22Rv1 (cell line): ENCODE data around the gene SFI1.

Source experiments
- H3K27ac ChIP-seq: fragments of 450-650 bp; 2 replicates; pipeline ENCODE4 v1.5.1; 2017
- ZFX ChIP-seq: fragments of 450-650 bp; IDR thresholded peaks from 2 replicates; pipeline ENCODE4 v1.6.1; 2017; ENCODE audit warnings: antibody characterized with exemption, borderline replicate concordance
- TF ChIP-seq, protein P1 (sequence below): fragments of 450-650 bp; IDR thresholded peaks from 2 replicates; pipeline ENCODE4 v1.5.1; 2017; ENCODE audit warnings: mild to moderate bottlenecking

Gene SFI1

DNA sequence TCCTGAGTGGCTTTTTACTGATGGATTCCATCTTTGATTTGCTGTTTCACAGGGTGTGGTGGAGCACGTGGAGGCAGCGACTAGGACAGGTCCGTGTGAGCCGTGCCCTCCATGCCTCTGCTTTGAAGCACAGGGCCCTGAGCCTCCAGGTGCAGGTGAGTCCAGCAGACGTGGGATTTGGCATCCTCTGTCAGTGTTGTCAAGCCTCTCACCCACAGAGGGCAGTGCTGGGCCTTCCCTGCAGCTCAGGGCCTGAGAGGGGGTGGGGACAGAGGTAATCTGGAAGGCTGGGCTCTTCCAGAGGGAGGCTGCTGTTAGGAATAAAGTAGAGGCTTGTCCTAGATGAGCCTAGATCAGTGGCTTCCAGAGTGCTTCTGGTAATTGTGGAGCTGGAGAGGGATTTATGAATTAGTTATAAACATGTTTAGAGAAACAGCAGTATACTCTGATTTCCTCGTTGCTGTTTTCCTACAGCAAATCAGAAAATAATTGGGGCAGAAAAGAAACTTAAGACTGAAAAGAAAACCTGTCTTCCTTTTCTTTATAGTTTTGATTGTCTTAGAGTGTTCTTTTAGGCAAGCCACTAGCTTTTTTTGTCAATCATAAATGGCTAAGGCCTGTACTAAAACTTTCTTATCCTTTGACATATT, 65.0 kb downstream of the SFI1 start:
- TF ChIP-seq ZFX, result no peak
- TF ChIP-seq, protein P1, sequence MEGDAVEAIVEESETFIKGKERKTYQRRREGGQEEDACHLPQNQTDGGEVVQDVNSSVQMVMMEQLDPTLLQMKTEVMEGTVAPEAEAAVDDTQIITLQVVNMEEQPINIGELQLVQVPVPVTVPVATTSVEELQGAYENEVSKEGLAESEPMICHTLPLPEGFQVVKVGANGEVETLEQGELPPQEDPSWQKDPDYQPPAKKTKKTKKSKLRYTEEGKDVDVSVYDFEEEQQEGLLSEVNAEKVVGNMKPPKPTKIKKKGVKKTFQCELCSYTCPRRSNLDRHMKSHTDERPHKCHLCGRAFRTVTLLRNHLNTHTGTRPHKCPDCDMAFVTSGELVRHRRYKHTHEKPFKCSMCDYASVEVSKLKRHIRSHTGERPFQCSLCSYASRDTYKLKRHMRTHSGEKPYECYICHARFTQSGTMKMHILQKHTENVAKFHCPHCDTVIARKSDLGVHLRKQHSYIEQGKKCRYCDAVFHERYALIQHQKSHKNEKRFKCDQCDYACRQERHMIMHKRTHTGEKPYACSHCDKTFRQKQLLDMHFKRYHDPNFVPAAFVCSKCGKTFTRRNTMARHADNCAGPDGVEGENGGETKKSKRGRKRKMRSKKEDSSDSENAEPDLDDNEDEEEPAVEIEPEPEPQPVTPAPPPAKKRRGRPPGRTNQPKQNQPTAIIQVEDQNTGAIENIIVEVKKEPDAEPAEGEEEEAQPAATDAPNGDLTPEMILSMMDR, result peak; percentile 94
- peak overlapping the region; percentile 32 for H3K27ac ChIP-seq

DNA sequence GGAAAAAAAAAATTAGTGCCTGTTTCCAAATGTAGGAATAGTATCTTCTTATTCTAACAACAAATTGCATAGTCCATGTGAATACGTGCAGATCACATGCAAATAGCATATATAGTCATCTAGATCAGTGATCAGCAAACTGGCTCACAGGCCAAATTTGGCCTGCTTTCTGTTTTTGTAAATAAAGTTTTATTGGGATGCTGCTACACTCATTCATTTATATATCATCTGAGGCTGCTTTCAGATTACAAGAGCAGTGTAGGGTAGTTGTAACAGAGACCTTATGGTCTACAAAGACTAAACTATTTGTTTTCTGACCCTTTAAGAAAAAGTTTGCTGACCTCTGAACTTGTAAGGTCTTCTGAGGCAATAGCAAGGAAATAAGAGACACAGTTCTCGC, 65.6 kb downstream of the SFI1 start:
- H3K27ac ChIP-seq, result 0 out of 2 replicates have a peak overlapping the region, but pooled peaks have one; percentile 32

DNA sequence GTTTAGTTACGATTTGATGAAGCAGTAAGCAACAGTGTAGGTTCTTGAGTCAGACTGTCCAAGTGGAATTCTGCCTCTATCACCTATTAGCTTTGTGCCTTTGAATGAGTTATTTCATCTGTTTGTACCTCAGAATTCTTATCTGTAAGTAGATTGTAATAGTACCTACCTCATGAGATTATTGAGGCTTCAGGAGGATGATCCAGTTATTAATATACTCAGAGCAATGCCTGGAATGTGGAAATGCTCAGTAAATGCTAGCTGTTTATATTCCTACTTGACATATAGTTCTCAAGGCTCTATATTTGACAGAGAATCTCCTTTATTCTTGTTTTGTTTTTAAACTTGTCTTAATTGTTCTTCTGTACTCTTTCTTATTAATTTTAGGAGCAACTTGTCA, 70.1 kb downstream of the SFI1 start:
- TF ChIP-seq ZFX, result no peak
- TF ChIP-seq, protein P1, result no peak
- H3K27ac ChIP-seq, result no peak overlapping the region

More for the DNA sequence above, 65.6 kb downstream of the SFI1 start:
- TF ChIP-seq, protein P1, result no peak
- no peak for TF ChIP-seq ZFX

DNA sequence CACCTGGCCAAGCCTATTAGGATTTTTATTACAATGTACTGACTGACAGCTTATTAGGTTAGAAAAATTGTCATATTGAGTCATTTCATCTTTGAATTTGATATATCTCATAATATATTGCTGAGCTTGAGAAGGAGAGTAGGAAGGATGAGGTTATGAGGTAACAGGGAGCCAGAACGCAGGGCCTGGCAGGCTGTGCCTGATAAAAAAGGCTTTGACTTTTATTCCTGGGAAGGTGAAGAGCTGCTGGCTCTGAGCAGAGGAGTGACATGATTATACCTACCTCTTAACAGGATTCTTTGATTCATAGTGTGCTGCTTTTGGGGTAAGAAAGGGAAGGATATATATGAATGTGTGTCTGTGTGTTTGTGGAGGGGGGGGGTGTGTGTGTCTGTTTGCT, 70.9 kb downstream of the SFI1 start:
- no peak overlapping the region for H3K27ac ChIP-seq
- TF ChIP-seq, protein P1, result no peak
- no peak for TF ChIP-seq ZFX

DNA sequence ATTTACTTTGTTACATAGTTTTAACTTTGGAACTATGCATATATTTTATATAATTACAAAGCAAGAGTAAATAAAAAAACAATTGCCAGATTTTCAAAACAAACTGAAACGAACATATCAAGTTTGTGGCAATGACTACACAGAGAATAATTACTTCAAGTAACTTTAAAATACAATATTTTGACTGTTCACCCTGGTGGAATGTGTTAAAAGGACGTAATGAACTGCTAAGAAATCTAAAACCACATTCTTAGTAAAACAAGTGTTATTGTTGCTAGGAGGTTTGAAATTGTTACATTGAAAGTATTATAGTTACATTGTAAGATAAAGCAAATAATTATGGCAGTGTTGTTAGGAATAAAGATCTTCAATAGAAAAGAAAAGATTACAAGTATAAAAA, 71.4 kb downstream of the SFI1 start:
- TF ChIP-seq ZFX, result no peak

DNA sequence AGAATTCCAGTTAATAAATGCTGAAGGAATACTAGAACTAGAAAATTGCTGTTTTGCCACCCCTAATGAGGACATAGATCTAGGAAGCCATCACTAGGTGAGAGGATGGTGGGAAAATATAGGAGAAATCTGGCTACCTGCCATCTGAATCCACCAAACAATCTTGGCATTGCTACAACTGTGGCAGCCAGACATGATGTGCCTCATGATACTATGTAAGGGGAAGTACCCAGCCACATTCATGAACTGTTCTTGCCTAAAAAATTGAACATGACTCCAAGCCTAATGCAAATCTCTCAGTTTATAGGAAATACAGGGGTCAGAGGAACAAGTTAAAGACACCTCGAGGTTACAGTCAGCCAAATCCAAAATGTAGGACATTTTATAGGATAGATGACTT, 72.8 kb downstream of the SFI1 start:
- no peak for TF ChIP-seq ZFX
- TF ChIP-seq, protein P1, result no peak
- H3K27ac ChIP-seq, result no peak overlapping the region

More for the DNA sequence above, 71.4 kb downstream of the SFI1 start:
- H3K27ac ChIP-seq, result no peak overlapping the region

DNA sequence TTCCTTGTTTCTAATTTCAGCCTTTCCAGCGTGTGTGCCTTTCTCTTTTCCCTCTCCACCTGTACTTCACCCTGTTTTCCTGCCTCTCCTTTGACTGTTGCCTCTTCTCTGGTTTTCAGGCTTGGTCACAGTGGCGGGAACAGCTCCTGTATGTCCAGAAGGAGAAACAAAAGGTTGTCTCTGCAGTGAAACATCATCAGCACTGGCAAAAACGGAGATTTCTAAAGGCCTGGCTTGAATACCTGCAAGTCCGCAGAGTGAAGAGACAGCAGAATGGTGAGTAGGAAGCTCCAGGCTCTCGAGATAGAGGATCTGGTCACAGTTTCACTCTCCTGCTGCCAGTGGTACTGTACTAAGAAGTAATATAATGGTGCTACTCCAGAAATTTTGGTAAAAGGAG, 76.6 kb downstream of the SFI1 start:
- H3K27ac ChIP-seq, result no peak overlapping the region
- TF ChIP-seq ZFX, result no peak
- TF ChIP-seq, protein P1, result no peak
